HepG2 (cell line): ENCODE data around the gene NAPSA. TPM values are rescaled to one million over a fixed set of nuclear protein-coding genes. Genes with fewer than 3 reads are reported as not detected.

Source experiments
- BCL6 ChIP-seq: IDR thresholded peaks from 2 replicates; pipeline ENCODE4 v1.6.1; 2016; ENCODE audit warnings: missing genetic modification reagents, missing compliant biosample characterization
- EP300 ChIP-seq, 3 experiments: sonication (generic) in 1 of 3; formaldehyde crosslinking in 1 of 3; IDR thresholded peaks; 2 replicates each; pipeline versions ENCODE4 v1.5.1 to v1.6.1; 2011 to 2020; ENCODE audit warnings: low read depth in 2 of 3, low read length in 2 of 3, borderline replicate concordance in 1 of 3, improper control_type of control experiment in 1 of 3, mild to moderate bottlenecking in 1 of 3, missing genetic modification reagents in 1 of 3, moderate library complexity in 1 of 3
- IKZF4 ChIP-seq: sonication (generic); formaldehyde crosslinking; IDR thresholded peaks from 2 replicates; pipeline ENCODE4 v1.5.1; 2020; ENCODE audit warnings: borderline replicate concordance, mild to moderate bottlenecking, low read depth, missing genetic modification reagents; ENCODE audit errors: not compliant biosample characterization
- MAZ ChIP-seq, 2 experiments: sonication (generic) in 1 of 2; formaldehyde crosslinking in 1 of 2; IDR thresholded peaks; 2 replicates each; pipeline versions ENCODE4 v1.5.0 to v1.6.1; 2012 to 2020; ENCODE audit warnings: low read depth in 2 of 2, mild to moderate bottlenecking in 2 of 2, borderline replicate concordance in 1 of 2, improper control_type of control experiment in 1 of 2, low read length in 1 of 2, missing genetic modification reagents in 1 of 2, moderate library complexity in 1 of 2
- MIER3 ChIP-seq: IDR thresholded peaks from 2 replicates; pipeline ENCODE4 v1.6.1; 2016; ENCODE audit warnings: missing compliant biosample characterization, borderline replicate concordance
- POLR2AphosphoS5 ChIP-seq: IDR thresholded peaks from 2 replicates; pipeline ENCODE4 v1.6.1; 2012; ENCODE audit warnings: low read depth, low read length
- U2AF2 ChIP-seq: fragments of 200-400 bp; formaldehyde crosslinking; IDR thresholded peaks from 2 replicates; pipeline ENCODE4 v1.6.1; 2017; ENCODE audit warnings: low read depth, mild to moderate bottlenecking, low read length
- ZBTB20 ChIP-seq: sonication (generic); formaldehyde crosslinking; IDR thresholded peaks from 2 replicates; pipeline ENCODE4 v1.8.1; 2023; ENCODE audit warnings: missing genetic modification reagents, low read depth, mild to moderate bottlenecking, borderline replicate concordance
- ZFAT ChIP-seq: sonication (generic); formaldehyde crosslinking; conservative IDR thresholded peaks from 2 replicates; pipeline ENCODE4 v1.8.1; 2023; ENCODE audit warnings: missing genetic modification reagents, inconsistent platforms
- ZFP41 ChIP-seq: sonication (generic); formaldehyde crosslinking; IDR thresholded peaks from 2 replicates; pipeline ENCODE4 v1.4.0; 2020; ENCODE audit warnings: mild to moderate bottlenecking, missing genetic modification reagents, borderline replicate concordance
- ZNF142 ChIP-seq: sonication (generic); formaldehyde crosslinking; IDR thresholded peaks from 2 replicates; pipeline ENCODE4 v1.4.0; 2020; ENCODE audit warnings: missing genetic modification reagents
- ZNF564 ChIP-seq: sonication (generic); formaldehyde crosslinking; IDR thresholded peaks from 2 replicates; pipeline ENCODE4 v1.8.1; 2023; ENCODE audit warnings: mild to moderate bottlenecking, missing genetic modification reagents
- ZNF672 ChIP-seq: sonication (generic); formaldehyde crosslinking; IDR thresholded peaks from 2 replicates; pipeline ENCODE4 v1.8.1; 2022; ENCODE audit warnings: missing genetic modification reagents
- ZNF784 ChIP-seq: sonication (generic); formaldehyde crosslinking; IDR thresholded peaks from 2 replicates; pipeline ENCODE4 v1.5.1; 2020; ENCODE audit warnings: missing genetic modification reagents, mild to moderate bottlenecking, borderline replicate concordance
- polyA plus RNA-seq, 8 experiments: library from polyadenylated mRNA; depleted of rRNA in 3 of 8; stranded (reverse) in 7 of 8; unstranded in 1 of 8; fragments of >200 nt; fragmentation: Illumina TruSeq in 4 of 8; extraction: Trizol in 4 of 8; gene quantifications; 2 replicates each; pipeline versions ENCODE4 v1.2.1 to v1.2.3, GENCODE V29; 2011 to 2016; ENCODE audit warnings: low read depth in 4 of 8, missing spikeins in 1 of 8, mixed read lengths in 1 of 8; ENCODE audit not compliant: insufficient read depth in 1 of 8
- total RNA-seq, 5 experiments: library from RNA; depleted of rRNA; stranded (reverse); fragments of >200 nt; fragmentation: Illumina TruSeq; extraction: Trizol; gene quantifications; 2 replicates each; pipeline ENCODE4 v1.2.3, GENCODE V29; 2016; ENCODE audit warnings: low read depth in 1 of 5
- TF ChIP-seq, protein P1 (sequence below): sonication (generic); formaldehyde crosslinking; IDR thresholded peaks from 2 replicates; pipeline ENCODE4 v1.8.0; 2022; ENCODE audit warnings: mild to moderate bottlenecking, missing genetic modification reagents, borderline replicate concordance
- TF ChIP-seq, protein P2 (sequence below): IDR thresholded peaks from 2 replicates; pipeline ENCODE4 v1.6.1; 2016

The NAPSA gene
- total and polyA plus RNA-seq, 2 of the 13 experiments (the other 11 are each of a cell fraction or from before 2014, with no cell fraction given), result not detected

- TF ChIP-seq ZNF142 (CRISPR knock-in tag) (no peak), ZBTB20 (CRISPR knock-in tag) (peak; percentile 37; the same call in 1 of the 2 replicates), BCL6 (CRISPR knock-in tag) (peak; percentile 6; the same call in 1 of the 2 replicates), ZNF564 (CRISPR knock-in tag) (no peak; the same call in 1 of the 2 replicates), EP300 (IDR thresholded peaks at IDR 0.05; ENCODE audit: low read depth in 2 of 2, low read length in 2 of 2) (no peak), EP300 (CRISPR knock-in tag; IDR thresholded peaks at IDR 0.05; ENCODE audit: borderline replicate concordance) (no peak), U2AF2 (no peak), IKZF4 (CRISPR knock-in tag) (peak; percentile 81), ZNF672 (CRISPR knock-in tag) (no peak), ZFP41 (no peak), ZFAT (CRISPR knock-in tag) (no peak; the same call in 1 of the 2 replicates), MAZ (IDR thresholded peaks at IDR 0.05; ENCODE audit: borderline replicate concordance, low read depth, low read length) (peak; percentile 61; the same call in 1 of the 2 replicates), MAZ (CRISPR knock-in tag; IDR thresholded peaks at IDR 0.05; ENCODE audit: low read depth) (peak; percentile 70; the same call in 1 of the 2 replicates), POLR2AphosphoS5 (peak; percentile 72), MIER3 (CRISPR knock-in tag) (0 out of 2 replicates have a peak, but pooled peaks have one; percentile 32), ZNF784 (peak; percentile 95)
- TF ChIP-seq, protein P1, sequence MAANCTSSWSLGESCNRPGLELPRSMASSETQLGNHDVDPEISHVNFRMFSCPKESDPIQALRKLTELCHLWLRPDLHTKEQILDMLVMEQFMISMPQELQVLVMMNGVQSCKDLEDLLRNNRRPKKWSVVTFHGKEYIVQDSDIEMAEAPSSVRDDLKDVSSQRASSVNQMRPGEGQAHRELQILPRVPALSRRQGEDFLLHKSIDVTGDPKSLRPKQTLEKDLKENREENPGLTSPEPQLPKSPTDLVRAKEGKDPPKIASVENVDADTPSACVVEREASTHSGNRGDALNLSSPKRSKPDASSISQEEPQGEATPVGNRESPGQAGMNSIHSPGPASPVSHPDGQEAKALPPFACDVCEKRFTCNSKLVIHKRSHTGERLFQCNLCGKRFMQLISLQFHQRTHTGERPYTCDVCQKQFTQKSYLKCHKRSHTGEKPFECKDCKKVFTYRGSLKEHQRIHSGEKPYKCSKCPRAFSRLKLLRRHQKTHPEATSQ (CRISPR knock-in tag), result no peak
- TF ChIP-seq, protein P2, sequence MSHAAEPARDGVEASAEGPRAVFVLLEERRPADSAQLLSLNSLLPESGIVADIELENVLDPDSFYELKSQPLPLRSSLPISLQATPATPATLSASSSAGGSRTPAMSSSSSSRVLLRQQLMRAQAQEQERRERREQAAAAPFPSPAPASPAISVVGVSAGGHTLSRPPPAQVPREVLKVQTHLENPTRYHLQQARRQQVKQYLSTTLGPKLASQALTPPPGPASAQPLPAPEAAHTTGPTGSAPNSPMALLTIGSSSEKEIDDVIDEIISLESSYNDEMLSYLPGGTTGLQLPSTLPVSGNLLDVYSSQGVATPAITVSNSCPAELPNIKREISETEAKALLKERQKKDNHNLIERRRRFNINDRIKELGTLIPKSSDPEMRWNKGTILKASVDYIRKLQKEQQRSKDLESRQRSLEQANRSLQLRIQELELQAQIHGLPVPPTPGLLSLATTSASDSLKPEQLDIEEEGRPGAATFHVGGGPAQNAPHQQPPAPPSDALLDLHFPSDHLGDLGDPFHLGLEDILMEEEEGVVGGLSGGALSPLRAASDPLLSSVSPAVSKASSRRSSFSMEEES (CRISPR knock-in tag), result 0 out of 2 replicates have a peak, but pooled peaks have one; percentile 1
Measured at GRCh38 chr19:50383852-50384684, 18.6 kb upstream of the NAPSA start, which contains the start of gene POLD1 (continued).
